Measurements from ENCODE around the gene TMA7. TPM values are rescaled to one million over a fixed set of nuclear protein-coding genes. Genes with fewer than 3 reads are reported as not detected.
"Not testable (repeated sequence)": the region's sequence is repeated elsewhere in the genome, so short reads cannot be mapped to it uniquely, and the experiment has no call there.

The TMA7 gene
- total and polyA plus RNA-seq, 2 donors: 127 to 262 TPM

DNA sequence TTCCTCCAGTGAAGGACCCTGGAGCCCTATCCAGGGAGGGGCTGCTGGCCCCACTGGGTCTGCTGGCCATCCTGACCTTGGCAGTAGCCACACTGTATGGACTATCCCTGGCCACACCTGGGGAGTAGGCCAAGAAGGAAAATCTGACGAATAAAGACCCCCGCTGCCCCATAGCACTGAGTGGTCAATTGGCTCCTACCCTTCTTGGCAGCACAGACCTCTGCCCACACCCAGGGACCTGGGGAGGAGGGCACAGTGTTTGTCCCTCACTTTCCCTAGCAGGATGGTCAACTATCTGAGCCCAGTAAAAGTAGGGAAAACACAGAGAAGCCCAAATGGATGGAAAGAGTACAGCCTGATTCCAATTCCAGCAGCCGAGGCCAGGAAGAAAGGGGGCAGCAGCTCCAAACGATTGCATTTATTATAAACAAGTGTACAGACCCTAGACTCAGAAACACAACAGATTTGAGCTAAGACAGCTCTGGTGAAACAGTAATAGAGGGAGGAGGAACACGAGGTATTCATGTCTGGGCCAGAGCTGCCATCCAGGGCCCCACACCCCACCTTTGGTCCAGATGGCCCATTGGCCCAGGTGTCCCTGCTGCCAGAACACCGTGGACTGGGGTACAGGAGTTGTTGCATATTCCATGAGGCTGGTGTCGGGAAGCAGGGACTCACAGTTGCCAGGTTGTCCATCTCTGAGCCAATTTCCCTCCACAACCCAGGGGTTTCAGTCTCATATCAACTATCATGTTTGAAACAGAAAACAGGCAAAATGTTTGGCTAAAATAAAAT is 27.6 kb downstream of the TMA7 start:
- Histone ChIP-seq H3K27ac (ENCODE audit: low read depth) (peak overlapping the region; percentile 99), H3K36me3 (ENCODE audit: insufficient read depth) (peaks cover 2% of the 10 kb centered on the region), H3K4me1 (ENCODE audit: insufficient read depth) (no peaks in the 10 kb centered on the region), H3K4me3 (ENCODE audit: low read depth, low read length) (no peak overlapping the region)
- WGBS: 61% methylated on average over 7 of the region's 7 CpGs
- no peak for DNase-seq (ENCODE audit: extremely low spot score)

DNA sequence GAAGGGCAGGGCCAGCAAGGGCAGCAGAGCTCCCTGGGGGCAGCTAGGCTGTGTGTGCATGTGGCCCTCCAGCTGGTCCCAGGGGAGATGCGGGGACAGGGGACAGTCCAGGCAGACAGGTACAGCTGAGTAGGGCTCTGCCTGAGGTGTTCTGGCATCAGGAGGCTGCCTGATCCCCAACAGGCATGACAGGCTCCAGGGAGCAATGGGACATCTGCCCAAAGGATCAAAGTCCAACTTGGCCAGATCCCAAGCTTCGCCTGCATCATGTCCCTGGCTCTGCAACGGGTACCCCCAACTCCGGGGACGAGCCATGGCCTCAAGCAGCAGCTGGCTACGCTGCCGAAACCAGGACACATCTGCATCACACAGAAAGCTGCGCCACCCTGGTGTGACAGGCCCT is 28.3 kb downstream of the TMA7 start:
- Histone ChIP-seq H3K4me3 (ENCODE audit: low read depth, low read length) (no peak overlapping the region), H3K27ac (ENCODE audit: low read depth) (no peak overlapping the region), H3K36me3 (ENCODE audit: insufficient read depth) (peaks cover 2% of the 10 kb centered on the region), H3K4me1 (ENCODE audit: insufficient read depth) (no peaks in the 10 kb centered on the region)
- WGBS: 64% methylated on average over 8 of the region's 8 CpGs
- no peak for DNase-seq (ENCODE audit: extremely low spot score)

DNA sequence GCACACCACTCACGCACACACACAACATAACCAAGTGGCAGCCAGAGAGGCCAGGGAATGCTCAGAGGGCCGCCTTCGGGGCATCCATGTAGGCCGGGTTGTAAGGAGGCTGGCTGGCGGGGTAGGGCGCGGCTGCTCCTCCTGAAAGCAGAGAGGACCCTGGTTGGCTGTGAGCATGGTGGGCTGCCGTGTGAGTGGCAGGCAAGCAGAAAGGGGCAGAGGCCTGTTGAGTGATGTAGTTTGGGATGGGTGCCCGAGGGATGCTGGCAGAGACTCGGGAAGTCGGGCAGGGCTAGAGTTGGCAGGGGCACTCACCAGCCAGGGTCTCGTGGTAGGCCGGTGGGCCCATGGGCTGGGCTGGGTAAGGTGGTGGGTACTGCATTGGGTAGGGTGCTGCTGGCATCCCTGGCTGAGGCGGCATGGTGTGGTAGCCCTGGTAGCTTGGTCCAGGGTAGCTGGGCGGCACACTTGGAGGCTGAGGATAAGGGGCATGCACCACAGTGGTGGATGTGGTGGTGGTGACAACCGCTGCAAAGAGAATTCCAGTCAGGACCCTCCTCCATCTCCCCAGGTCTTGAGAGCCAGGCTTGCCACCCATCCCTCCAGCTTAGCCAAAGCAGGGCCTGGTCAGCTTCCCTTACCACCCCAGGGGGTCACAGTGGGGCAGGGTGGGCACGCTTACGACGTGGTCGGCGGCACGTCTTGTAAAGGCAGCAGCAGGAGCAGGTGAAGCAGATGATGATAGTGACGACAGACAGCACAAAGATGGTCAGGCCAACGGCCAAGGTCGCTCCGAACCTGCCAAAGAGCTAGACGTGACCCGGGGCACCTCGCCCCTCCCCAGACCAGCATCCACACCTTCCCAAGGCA is 29.2 kb downstream of the TMA7 start:
- Histone ChIP-seq H3K4me3 (ENCODE audit: low read depth, low read length) (no peak overlapping the region), H3K36me3 (ENCODE audit: insufficient read depth) (peaks cover 2% of the 10 kb centered on the region), H3K27ac (ENCODE audit: low read depth) (no peak overlapping the region), H3K4me1 (ENCODE audit: insufficient read depth) (no peaks in the 10 kb centered on the region)
- DNase-seq (ENCODE audit: extremely low spot score): no peak
- WGBS: 84% methylated on average over 29 of the region's 29 CpGs

DNA sequence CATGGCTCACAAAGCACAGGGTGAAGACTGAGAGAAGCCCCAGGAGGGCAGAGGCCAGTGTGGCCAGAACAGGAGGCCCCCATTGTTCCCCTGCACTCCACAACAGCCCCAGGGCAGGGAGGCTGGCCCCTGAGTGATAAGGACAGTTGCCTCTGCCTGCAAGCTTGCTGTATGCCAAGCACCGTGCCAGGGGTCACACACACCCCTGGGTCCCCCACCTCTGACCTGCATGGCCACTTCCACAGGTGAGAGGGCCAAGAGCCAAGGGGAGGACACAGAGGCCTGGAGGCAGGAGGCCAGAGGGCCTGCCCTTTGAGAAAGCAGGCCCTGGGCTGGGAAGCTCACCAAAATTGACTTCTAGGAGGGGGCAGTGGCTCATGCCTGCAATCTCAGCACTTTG is 30.2 kb downstream of the TMA7 start:
- Histone ChIP-seq H3K4me1 (ENCODE audit: insufficient read depth) (no peaks in the 10 kb centered on the region), H3K4me3 (ENCODE audit: low read depth, low read length) (no peak overlapping the region), H3K36me3 (ENCODE audit: insufficient read depth) (no peaks in the 10 kb centered on the region), H3K27ac (ENCODE audit: low read depth) (no peak overlapping the region)
- no peak for DNase-seq (ENCODE audit: extremely low spot score)
- 70% methylated on average over 1 of the region's 1 CpG for WGBS

DNA sequence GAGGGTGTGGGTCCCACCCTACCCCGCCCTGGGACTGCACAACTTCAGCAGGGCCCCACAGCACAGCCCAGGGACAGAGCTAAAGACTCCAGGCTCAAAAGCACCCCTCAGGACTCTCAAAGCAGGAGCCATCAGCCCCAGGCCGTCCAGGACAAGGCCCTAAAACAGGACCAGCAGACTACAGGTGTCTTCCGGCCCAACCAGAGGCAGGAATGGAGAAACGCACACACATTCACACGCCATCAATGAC is 32.5 kb downstream of the TMA7 start:
- under 1% methylated on average over 5 of the region's 5 CpGs for WGBS
- Histone ChIP-seq H3K36me3 (ENCODE audit: insufficient read depth) (no peaks in the 10 kb centered on the region), H3K4me3 (ENCODE audit: low read depth, low read length) (peak overlapping the region; percentile 61), H3K27ac (ENCODE audit: low read depth) (peak overlapping the region; percentile 99), H3K4me1 (ENCODE audit: insufficient read depth) (no peaks in the 10 kb centered on the region)
- no peak for DNase-seq (ENCODE audit: extremely low spot score)

GRCh38 chr3:48472923-48473616 is 33.0 kb downstream of the TMA7 start:
- peak overlapping the region; percentile 99 for H3K27ac ChIP-seq (ENCODE audit: low read depth)
- DNase-seq (ENCODE audit: extremely low spot score): peak; percentile 91
- WGBS: 3% methylated on average over 17 of the region's 17 CpGs
- H3K4me3 ChIP-seq (ENCODE audit: low read depth, low read length): peak overlapping the region; percentile 61
- no peaks in the 10 kb centered on the region for H3K36me3 ChIP-seq (ENCODE audit: insufficient read depth)
- H3K4me1 ChIP-seq (ENCODE audit: insufficient read depth): no peaks in the 10 kb centered on the region

- H3K4me1 ChIP-seq (ENCODE audit: insufficient read depth): no peaks in the 10 kb centered on the region
- DNase-seq (ENCODE audit: extremely low spot score): no peak
- WGBS: 65% methylated on average over 5 of the region's 5 CpGs
- H3K27ac ChIP-seq (ENCODE audit: low read depth): peak overlapping the region; percentile 99
- H3K36me3 ChIP-seq (ENCODE audit: insufficient read depth): no peaks in the 10 kb centered on the region
- H3K4me3 ChIP-seq (ENCODE audit: low read depth, low read length): no peak overlapping the region
Observed at GRCh38 chr3:48473617-48473952, 33.5 kb downstream of the TMA7 start.

DNA sequence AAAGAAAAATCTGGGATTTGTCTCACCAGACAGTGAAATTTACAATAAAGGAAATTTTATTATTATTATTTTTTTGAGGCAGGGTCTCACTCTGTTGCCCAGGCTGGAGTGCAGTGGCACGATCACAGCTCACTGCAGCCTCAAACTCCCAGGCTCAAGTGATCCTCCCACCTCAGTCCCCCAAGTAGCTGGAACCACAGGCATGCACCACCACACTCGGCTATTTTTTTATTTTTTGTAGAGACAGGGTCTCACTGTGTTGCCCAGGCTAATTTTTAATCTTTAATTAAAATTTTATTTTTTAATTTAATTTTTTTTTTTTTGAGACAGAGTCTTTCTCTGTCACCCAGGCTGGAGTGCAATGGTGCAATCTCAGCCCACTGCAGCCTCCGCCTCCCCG is 34.0 kb downstream of the TMA7 start:
- H3K36me3 ChIP-seq (ENCODE audit: insufficient read depth); H3K4me3 ChIP-seq (ENCODE audit: low read depth, low read length); H3K4me1 ChIP-seq (ENCODE audit: insufficient read depth); H3K27ac ChIP-seq (ENCODE audit: low read depth); DNase-seq (ENCODE audit: extremely low spot score): not testable (repeated sequence)
- WGBS: 91% methylated on average over 4 of the region's 4 CpGs

- no peak overlapping the region for H3K27ac ChIP-seq (ENCODE audit: low read depth)
- H3K4me1 ChIP-seq (ENCODE audit: insufficient read depth): no peaks in the 10 kb centered on the region
- H3K36me3 ChIP-seq (ENCODE audit: insufficient read depth): no peaks in the 10 kb centered on the region
- WGBS: 57% methylated on average over 4 of the region's 4 CpGs
- H3K4me3 ChIP-seq (ENCODE audit: low read depth, low read length): no peak overlapping the region
- DNase-seq (ENCODE audit: extremely low spot score): no peak
Observed at GRCh38 chr3:48474619-48475018, 34.6 kb downstream of the TMA7 start.

GRCh38 chr3:48475188-48475587 is 35.1 kb downstream of the TMA7 start:
- H3K36me3 ChIP-seq (ENCODE audit: insufficient read depth): no peaks in the 10 kb centered on the region
- no peak overlapping the region for H3K27ac ChIP-seq (ENCODE audit: low read depth)
- H3K4me3 ChIP-seq (ENCODE audit: low read depth, low read length): no peak overlapping the region
- 80% methylated on average over 11 of the region's 11 CpGs for WGBS
- DNase-seq (ENCODE audit: extremely low spot score): no peak
- H3K4me1 ChIP-seq (ENCODE audit: insufficient read depth): no peaks in the 10 kb centered on the region

DNA sequence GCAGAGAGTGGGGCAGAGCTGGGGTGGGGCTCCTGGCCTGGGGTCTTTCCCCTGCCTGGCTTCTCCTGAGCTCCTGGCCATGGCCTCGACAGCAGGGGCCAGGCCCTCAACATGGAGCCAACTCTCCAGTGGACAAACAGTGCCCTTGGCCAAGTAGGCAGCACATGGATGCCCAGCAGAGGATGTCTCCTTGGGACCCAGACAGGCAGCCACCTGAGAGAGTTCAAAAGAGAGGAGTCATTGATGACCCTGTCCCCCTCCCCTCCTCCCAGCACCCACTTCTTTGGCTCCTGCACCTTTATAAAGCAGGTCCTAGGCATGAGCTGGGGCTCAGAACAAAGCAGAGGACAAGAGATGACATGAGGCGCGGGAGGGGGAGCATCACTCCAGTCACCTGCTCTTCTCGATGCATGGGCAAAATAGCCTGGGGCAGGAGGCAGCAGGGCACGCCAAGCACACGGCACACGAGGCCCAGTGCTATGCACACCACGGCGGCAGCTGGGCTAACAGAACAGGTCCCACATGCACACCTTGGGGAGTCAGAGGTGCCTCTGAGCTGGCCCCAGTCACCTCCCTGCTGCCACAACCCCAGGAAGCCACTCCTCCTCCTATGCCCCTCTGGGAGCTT is 36.5 kb downstream of the TMA7 start:
- H3K36me3 ChIP-seq (ENCODE audit: insufficient read depth): no peaks in the 10 kb centered on the region
- H3K4me1 ChIP-seq (ENCODE audit: insufficient read depth): no peaks in the 10 kb centered on the region
- no peak overlapping the region for H3K4me3 ChIP-seq (ENCODE audit: low read depth, low read length)
- no peak for DNase-seq (ENCODE audit: extremely low spot score)
- 90% methylated on average over 9 of the region's 9 CpGs for WGBS
- no peak overlapping the region for H3K27ac ChIP-seq (ENCODE audit: low read depth)

- WGBS: 86% methylated on average over 9 of the region's 9 CpGs
- no peaks in the 10 kb centered on the region for H3K36me3 ChIP-seq (ENCODE audit: insufficient read depth)
- H3K4me1 ChIP-seq (ENCODE audit: insufficient read depth): no peaks in the 10 kb centered on the region
- no peak for DNase-seq (ENCODE audit: extremely low spot score)
- no peak overlapping the region for H3K27ac ChIP-seq (ENCODE audit: low read depth)
- no peak overlapping the region for H3K4me3 ChIP-seq (ENCODE audit: low read depth, low read length)
Observed at GRCh38 chr3:48477959-48478520, 38.0 kb downstream of the TMA7 start.
